GM19035 (cell line): ENCODE results near the gene CYP2A6.

ENCODE experiments used
- ATAC-seq: cut with Tn5 transposase; IDR thresholded peaks from one replicate; pipeline ENCODE4 v1.9.1; 2021; ENCODE audit not compliant: unreplicated experiment

The CYP2A6 gene

DNA sequence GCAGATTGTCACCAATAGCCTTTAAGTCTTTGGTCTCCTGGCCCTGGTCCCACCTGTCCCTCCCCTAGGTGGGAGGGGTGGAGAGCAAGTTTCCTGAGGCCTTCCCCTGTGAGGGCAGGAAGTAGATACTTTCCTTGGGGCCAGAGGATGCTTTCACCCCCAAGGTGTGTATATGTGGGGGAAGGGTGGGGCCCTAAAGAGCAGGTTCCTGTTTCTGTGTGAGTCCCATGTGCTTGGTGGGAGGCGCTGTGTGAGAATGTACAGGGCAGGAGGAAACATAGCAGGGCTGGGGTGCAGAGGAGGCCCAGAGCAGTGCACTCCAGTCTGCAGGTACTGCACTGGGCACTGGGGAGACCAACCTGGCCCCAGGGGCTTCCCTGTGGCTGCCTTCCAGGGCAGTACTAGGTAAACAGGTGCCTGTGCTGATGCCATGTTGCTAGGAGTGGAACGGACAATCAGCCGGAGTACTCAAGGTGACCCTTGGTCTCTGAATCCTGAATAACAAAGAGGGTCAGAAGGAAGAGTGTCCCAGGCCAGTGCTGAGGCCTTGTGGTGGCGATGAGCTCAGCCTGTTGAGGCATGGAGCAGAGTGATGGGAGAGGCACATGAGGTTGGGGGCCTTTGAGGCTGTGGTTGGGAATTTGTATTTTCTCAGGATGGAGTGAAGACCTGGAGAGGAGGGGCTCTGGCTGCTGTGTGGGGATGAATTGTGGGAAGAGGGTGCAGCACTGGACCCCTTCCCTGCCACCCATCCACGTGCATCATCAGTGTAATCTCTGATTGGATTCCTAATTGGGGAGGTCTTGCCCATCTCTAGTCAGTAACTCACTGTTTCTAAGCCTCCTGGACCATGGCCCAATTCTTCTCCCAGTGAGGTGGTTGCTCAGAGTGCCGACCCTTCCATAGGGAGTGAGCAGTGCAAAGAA lies 46.1 kb downstream of the CYP2A6 start:
- ATAC-seq: no peak

GRCh38 chr19:40803170-40803856 lies 46.9 kb downstream of the CYP2A6 start:
- no peak for ATAC-seq

DNA sequence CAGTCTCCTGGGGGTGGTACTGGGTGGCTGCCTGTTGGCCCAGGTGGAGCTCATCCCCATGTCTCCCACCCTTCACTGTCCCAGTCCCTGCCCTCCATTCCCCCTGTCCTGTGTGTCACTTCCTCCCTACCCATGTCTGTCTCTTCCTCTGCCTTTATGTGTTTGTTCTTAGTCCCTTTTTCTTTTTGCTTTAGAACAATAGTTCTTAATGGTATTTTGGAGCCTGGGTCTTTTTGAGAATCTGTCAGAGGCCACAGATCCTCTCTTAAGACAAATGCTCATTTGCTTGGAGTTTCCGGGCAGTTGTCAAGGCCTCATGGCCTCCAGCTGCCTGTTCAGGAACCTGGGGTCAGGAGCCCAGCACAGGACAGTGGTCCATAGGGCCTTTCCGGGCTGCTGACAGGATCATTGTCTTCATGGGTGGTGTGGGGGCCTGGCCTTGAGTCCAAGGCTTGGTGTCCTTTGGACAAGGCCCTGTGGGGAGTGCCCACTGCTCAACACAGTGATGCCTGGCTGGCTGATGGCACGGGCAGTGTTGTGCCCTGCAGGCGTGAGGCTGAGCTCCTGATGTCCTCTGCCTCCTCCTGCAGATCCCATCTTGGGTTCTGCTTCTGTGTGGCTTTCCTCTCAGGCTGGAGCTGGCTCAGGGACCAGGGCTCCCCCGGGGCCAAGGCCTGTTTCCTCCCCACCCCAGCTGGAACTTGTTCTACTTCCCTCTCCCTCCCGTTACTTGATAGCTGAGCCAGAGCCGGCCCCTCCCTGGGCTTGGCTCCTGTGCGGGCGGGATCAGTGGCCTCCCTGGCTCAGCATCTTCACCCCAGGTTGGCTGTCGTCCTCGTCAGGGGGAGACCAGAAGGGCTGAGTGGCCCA lies 47.7 kb downstream of the CYP2A6 start:
- no peak for ATAC-seq

- no peak for ATAC-seq
These were observed 48.6 kb downstream of the CYP2A6 start for GRCh38 chr19:40801426-40802299.

GRCh38 chr19:40800997-40801377 lies 49.3 kb downstream of the CYP2A6 start:
- no peak for ATAC-seq

- no peak for ATAC-seq
These were observed 49.8 kb downstream of the CYP2A6 start for GRCh38 chr19:40800339-40800996.

GRCh38 chr19:40799558-40800338 lies 50.5 kb downstream of the CYP2A6 start:
- peak; percentile 19 for ATAC-seq

DNA sequence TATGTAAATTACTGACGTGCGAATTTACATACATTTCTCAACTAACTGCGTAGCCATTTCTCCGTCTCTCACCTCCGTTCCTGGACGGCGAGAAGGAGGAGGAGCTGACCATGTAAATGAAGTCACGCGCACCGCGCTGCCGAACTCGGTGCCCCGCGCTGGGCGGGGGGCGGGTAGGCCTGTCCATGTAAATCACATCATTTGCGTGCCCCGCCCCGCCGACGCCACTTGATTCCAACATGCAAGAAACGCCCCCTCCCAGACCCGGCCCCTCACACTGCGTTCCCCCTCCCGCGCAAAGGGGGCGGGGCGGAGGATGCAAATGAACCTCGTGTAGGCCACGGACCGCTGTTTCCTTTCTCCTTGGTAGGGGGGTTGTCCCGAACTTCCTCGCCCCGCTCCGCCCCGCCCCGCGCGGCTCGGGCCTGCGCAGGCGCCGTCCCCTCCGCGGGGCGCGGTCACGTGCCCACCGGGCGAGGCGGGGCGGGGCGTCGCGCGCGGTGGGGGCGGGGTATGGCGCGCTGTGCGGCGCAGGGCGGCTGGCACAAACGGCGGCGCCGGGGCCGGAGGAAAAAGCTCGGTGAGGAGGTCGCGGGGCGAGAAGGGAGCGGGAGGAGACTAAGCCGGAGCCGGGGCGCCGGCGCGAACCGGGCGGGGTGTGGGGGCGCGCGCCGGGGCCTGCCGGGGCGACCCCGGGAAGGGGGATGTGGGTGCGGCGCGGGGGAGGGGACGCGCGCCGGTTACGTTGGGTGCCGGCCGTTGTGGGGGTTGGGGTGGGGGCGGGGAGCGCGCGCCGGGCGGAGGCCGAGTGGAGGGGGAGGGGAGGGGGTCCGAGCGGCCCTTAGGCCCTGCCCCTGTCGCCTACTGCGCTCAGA lies 51.3 kb downstream of the CYP2A6 start, which contains the start of gene EGLN2:
Gene EGLN2 (plus strand): TSS at position 509 of the 875 bp plus-strand sequence. CDS start 1,382 bp downstream, outside the sequence.
- ATAC-seq: peak; percentile 78

- peak; percentile 26 for ATAC-seq
These were observed 52.1 kb downstream of the CYP2A6 start for GRCh38 chr19:40797963-40798682.

- no peak for ATAC-seq
These were observed 52.9 kb downstream of the CYP2A6 start for GRCh38 chr19:40797166-40797962.
